OCI-LY7 (cell line): ENCODE data around the gene SCARF2. TPM values are rescaled to one million over a fixed set of nuclear protein-coding genes. Genes with fewer than 3 reads are reported as not detected.

Experiments used
- BruUV-seq: library from RNA; stranded (reverse); fragments of 400-500 nt; replicated peaks from 2 replicates; lab custom pipeline; 2021; lab: Mats Ljungman, UMichigan
- CTCF ChIA-PET: fragments of 300-600 bp; sonication (Branson Sonifier 250); formaldehyde crosslinking; loops from one replicate; lab custom pipeline; 2022; ENCODE audit warnings: antibody characterized with exemption; ENCODE audit not compliant: unreplicated experiment; lab: Charles Lee
- POLR2A ChIA-PET: fragments of 300-600 bp; sonication (Branson Sonifier 250); formaldehyde crosslinking; loops from one replicate; lab custom pipeline; 2022; ENCODE audit warnings: antibody characterized with exemption; lab: Charles Lee
- DNase-seq: peaks from one replicate; pipeline ENCODE4 v3.0.0-alpha.2; 2015; ENCODE audit warnings: low spot score
- H2AFZ ChIP-seq: fragments of 200-600 bp; sonication (generic), shearing (Covaris generic); 2 replicates; pipeline ENCODE4 v1.6.1; 2014; ENCODE audit warnings: mild to moderate bottlenecking, antibody characterized with exemption, low read length, moderate library complexity
- H3K27ac ChIP-seq: fragments of 200-600 bp; sonication (generic); 2 replicates; pipeline ENCODE4 v1.5.1; 2014; ENCODE audit warnings: mixed run types, low read depth, mild to moderate bottlenecking, moderate library complexity, low read length, inconsistent platforms; ENCODE audit not compliant: poor library complexity, severe bottlenecking
- H3K36me3 ChIP-seq: fragments of 200-600 bp; sonication (generic); 2 replicates; pipeline ENCODE4 v1.6.1; 2014; ENCODE audit warnings: mild to moderate bottlenecking, antibody characterized with exemption, low read length, moderate library complexity, mixed read lengths; ENCODE audit not compliant: insufficient read depth
- H3K4me1 ChIP-seq: fragments of 200-600 bp; sonication (generic); 2 replicates; pipeline ENCODE4 v1.5.1; 2014; ENCODE audit warnings: mild to moderate bottlenecking, low read length; ENCODE audit not compliant: insufficient read depth, poor library complexity, severe bottlenecking
- H3K4me2 ChIP-seq: fragments of 200-600 bp; sonication (generic); 2 replicates; pipeline ENCODE4 v1.6.1; 2014; ENCODE audit warnings: mild to moderate bottlenecking, low read length
- H3K4me3 ChIP-seq: fragments of 200-600 bp; sonication (generic); 2 replicates; pipeline ENCODE4 v1.5.1; 2014; ENCODE audit warnings: mild to moderate bottlenecking, low read depth, low read length; ENCODE audit not compliant: poor library complexity, severe bottlenecking
- H3K79me2 ChIP-seq: fragments of 200-600 bp; sonication (generic); 2 replicates; pipeline ENCODE4 v1.6.1; 2016; ENCODE audit warnings: low read depth, mild to moderate bottlenecking, low read length, moderate library complexity, mixed read lengths; ENCODE audit not compliant: insufficient read depth
- H3K9me2 ChIP-seq: fragments of 200-600 bp; sonication (generic); 2 replicates; pipeline ENCODE4 v1.6.1; 2016; ENCODE audit warnings: mild to moderate bottlenecking, low read length, mixed read lengths; ENCODE audit not compliant: insufficient read depth
- H3K9me3 ChIP-seq: fragments of 200-600 bp; sonication (generic); 2 replicates; pipeline ENCODE4 v1.6.1; 2014; ENCODE audit warnings: mild to moderate bottlenecking, mixed run types, low read length, mixed read lengths
- H4K20me1 ChIP-seq: fragments of 200-600 bp; sonication (generic); 2 replicates; pipeline ENCODE4 v1.6.1; 2014; ENCODE audit warnings: mild to moderate bottlenecking, antibody characterized with exemption, low read length, moderate library complexity, mixed read lengths; ENCODE audit not compliant: insufficient read depth
- CTCF ChIP-seq: fragments of 200-600 bp; sonication (generic); conservative IDR thresholded peaks from 2 replicates; pipeline ENCODE4 v1.5.1; 2014; ENCODE audit warnings: mild to moderate bottlenecking, antibody characterized with exemption, low read length, moderate library complexity, mixed read lengths
- EZH2phosphoT487 ChIP-seq: fragments of 200-600 bp; sonication (generic); IDR thresholded peaks from 2 replicates; pipeline ENCODE4 v1.6.1; 2018; ENCODE audit warnings: low read depth, borderline replicate concordance, mild to moderate bottlenecking, mixed run types, antibody characterized with exemption, low read length, moderate library complexity, mixed read lengths
- intact Hi-C: fragments of 100-400 bp; cut with micrococcal nuclease; formaldehyde crosslinking; loops from one replicate; pipeline ENCODE4 v1.10.0; 2022; ENCODE audit not compliant: unreplicated experiment
- total RNA-seq, 2 experiments: library from RNA; depleted of rRNA in 1 of 2; stranded (reverse); fragments of >200 nt in 1 of 2; shearing (Covaris generic) in 1 of 2; gene quantifications; 2 replicates each; pipeline ENCODE4 v1.2.3, GENCODE V29; 2014 to 2022

Gene SCARF2
- total RNA-seq, 2 experiments from 2014 or later = 1.0 to 2.2 TPM

GRCh38 chr22:20407829-20408228 is 29.8 kb downstream of the SCARF2 start:
- ChIA-PET POLR2A (interaction anchor here (0.6 kb wide), 1 partner anchor 207 kb away, joined by 6 read pairs; no protein-coding TSS in a partner anchor), CTCF (no interaction called here)
- DNase-seq = no peak
- H3K27ac ChIP-seq = no peak overlapping the region
- intact Hi-C loops = no loop called here
- H3K36me3 ChIP-seq = no peaks in the 10 kb centered on the region
- H4K20me1 ChIP-seq = no peaks in the 10 kb centered on the region
- H3K9me2 ChIP-seq = no peaks in the 10 kb centered on the region
- TF ChIP-seq CTCF = no peak
- no peak for TF ChIP-seq EZH2phosphoT487
- H2AFZ ChIP-seq = no peak overlapping the region
- H3K79me2 ChIP-seq = no peaks in the 10 kb centered on the region
- H3K4me2 ChIP-seq = no peak overlapping the region
- BruUV-seq = no TSS peak
- H3K9me3 ChIP-seq = no peaks in the 10 kb centered on the region
- H3K4me1 ChIP-seq = no peaks in the 10 kb centered on the region
- H3K4me3 ChIP-seq = no peak overlapping the region

- Histone ChIP-seq H3K9me3 (no peaks in the 10 kb centered on the region), H3K4me3 (no peak overlapping the region), H3K9me2 (no peaks in the 10 kb centered on the region), H3K27ac (no peak overlapping the region), H3K79me2 (no peaks in the 10 kb centered on the region), H3K4me1 (no peaks in the 10 kb centered on the region), H3K4me2 (no peak overlapping the region), H3K36me3 (no peaks in the 10 kb centered on the region), H2AFZ (no peak overlapping the region), H4K20me1 (no peaks in the 10 kb centered on the region)
- POLR2A ChIA-PET = no interaction called here
- no peak for DNase-seq
- no TSS peak for BruUV-seq
- intact Hi-C loops = no loop called here
- TF ChIP-seq EZH2phosphoT487 (no peak), CTCF (no peak)
- CTCF ChIA-PET = no interaction called here
These were observed 30.8 kb downstream of the SCARF2 start for GRCh38 chr22:20406686-20407408.
